Calu3 (cell line): ENCODE results near the gene LY6G6D. TPM values are rescaled to one million over a fixed set of nuclear protein-coding genes. Genes with fewer than 3 reads are reported as not detected.

Source experiments
- Bru-seq: library from RNA; stranded (reverse); fragments of 400-500 nt; gene quantifications from one replicate; lab custom pipeline; 2021; lab: Mats Ljungman, UMichigan
- BruChase-seq, 2 experiments: library from RNA; stranded (reverse); fragments of 400-500 nt; gene quantifications; one replicate each; lab custom pipeline; 2021; lab: Mats Ljungman, UMichigan
- BruUV-seq: library from RNA; stranded (reverse); fragments of 400-500 nt; replicated peaks from 2 replicates; lab custom pipeline; 2021; lab: Mats Ljungman, UMichigan
- CTCF ChIA-PET: fragments of 300-600 bp; sonication (Branson Sonifier 250); formaldehyde crosslinking; loops from one replicate; lab custom pipeline; 2022; ENCODE audit warnings: antibody characterized with exemption; lab: Charles Lee
- DNase-seq: peaks from one replicate; pipeline ENCODE4 v3.0.0; 2022
- H3K27ac Mint-ChIP-seq: one replicate; pipeline ENCODE4 v1.8.0; 2022; ENCODE audit warnings: mixed read lengths; ENCODE audit not compliant: unreplicated experiment
- H3K27me3 Mint-ChIP-seq: one replicate; pipeline ENCODE4 v1.8.0; 2022; ENCODE audit warnings: mixed read lengths; ENCODE audit not compliant: unreplicated experiment
- H3K36me3 Mint-ChIP-seq: one replicate; pipeline ENCODE4 v1.8.0; 2022; ENCODE audit warnings: mild to moderate bottlenecking, moderate library complexity, mixed read lengths; ENCODE audit not compliant: insufficient read depth, unreplicated experiment
- H3K4me1 Mint-ChIP-seq: one replicate; pipeline ENCODE4 v1.8.0; 2022; ENCODE audit warnings: mild to moderate bottlenecking, low read depth, mixed read lengths; ENCODE audit not compliant: unreplicated experiment
- H3K4me3 Mint-ChIP-seq: one replicate; pipeline ENCODE4 v1.8.0; 2022; ENCODE audit warnings: mild to moderate bottlenecking, low read depth, moderate library complexity, mixed read lengths; ENCODE audit not compliant: unreplicated experiment
- H3K9me3 Mint-ChIP-seq: one replicate; pipeline ENCODE4 v1.8.0; 2022; ENCODE audit warnings: low read depth, mixed read lengths; ENCODE audit not compliant: unreplicated experiment
- CTCF ChIP-seq: fragments of 200-600 bp; IDR thresholded peaks from one replicate; pipeline ENCODE4 v1.8.0; 2022; ENCODE audit warnings: antibody characterized with exemption; ENCODE audit not compliant: unreplicated experiment
- intact Hi-C: fragments of 100-400 bp; cut with micrococcal nuclease; formaldehyde crosslinking; loops from one replicate; pipeline ENCODE4 v1.10.0; 2022; ENCODE audit not compliant: unreplicated experiment
- long read RNA-seq: library from polyadenylated mRNA; stranded (forward); transcript quantifications from one replicate; pipeline ENCODE4 v2.0.0, GENCODE V29; 2022
- total RNA-seq: library from RNA; stranded (reverse); gene quantifications from 2 replicates; pipeline ENCODE4 v1.2.3, GENCODE V29; 2022

LY6G6D gene
- not detected in 2 replicates for total RNA-seq
- Bru-seq, nascent RNA = not detected
- BruChase-seq, experiment 1, labeled RNA remaining after a 6-hour chase = not detected
- BruChase-seq, experiment 2, labeled RNA remaining after a 2-hour chase = not detected
- long read RNA-seq = 0 reads

- Mint-ChIP-seq H3K4me3 (no peak within 1 kb of the TSS), H3K27ac (no peak within 1 kb of the TSS), H3K27me3 (peaks cover 28% of the 10 kb centered on the region), H3K36me3 (peaks cover 10% of the 10 kb centered on the region), H3K9me3 (no peaks in the 10 kb centered on the region), H3K4me1 (peaks cover 53% of the 10 kb centered on the region)
- BruUV-seq = no TSS peak
- CTCF ChIA-PET = interaction anchor here (0.7 to 1.9 kb wide), 4 partner anchors 15 to 107 kb away, joined by 4 to 9 read pairs (median 6); partner anchors contain the start of gene DDAH2
- no peak for TF ChIP-seq CTCF
- DNase-seq = no peak
- intact Hi-C loops = no loop called here
Observed at GRCh38 chr6:31715022-31715958, at the start of gene LY6G6D. TSS of gene LY6G6D (plus strand) at chr6:31715348. CDS start at chr6:31715356, 8 bp downstream.

- peaks cover 49% of the 10 kb centered on the region for H3K4me1 Mint-ChIP-seq
- BruUV-seq = no TSS peak
- H3K9me3 Mint-ChIP-seq = no peaks in the 10 kb centered on the region
- peak within 1 kb of the TSS; percentile 92 for H3K4me3 Mint-ChIP-seq
- no peak for TF ChIP-seq CTCF
- H3K36me3 Mint-ChIP-seq = peaks cover 94% of the 10 kb centered on the region
- DNase-seq = peak; percentile 100
- intact Hi-C loops = loop anchor here (1.0 kb wide), 1 partner anchor 280 kb away; no protein-coding TSS in a partner anchor
- no peaks in the 10 kb centered on the region for H3K27me3 Mint-ChIP-seq
- peak within 1 kb of the TSS; percentile 91 for H3K27ac Mint-ChIP-seq
- CTCF ChIA-PET = interaction anchor here (0.6 to 2.5 kb wide), 6 partner anchors 13 to 702 kb away, joined by 3 to 23 read pairs (median 5); partner anchors contain the start of genes BAG6 and MSH5
Observed at GRCh38 chr6:31665501-31666336, 49.4 kb upstream of the LY6G6D start, which contains the start of gene CSNK2B. TSS of gene CSNK2B (plus strand) at chr6:31666080. CDS start at chr6:31666832, 752 bp downstream.

GRCh38 chr6:31666337-31666965 lies 48.7 kb upstream of the LY6G6D start:
- peaks cover 49% of the 10 kb centered on the region for H3K4me1 Mint-ChIP-seq
- intact Hi-C loops = no loop called here
- H3K36me3 Mint-ChIP-seq = peaks cover 94% of the 10 kb centered on the region

More at GRCh38 chr6:31666337-31666965, 48.7 kb upstream of the LY6G6D start:
- H3K27ac Mint-ChIP-seq = peak overlapping the region; percentile 91
- no TSS peak for BruUV-seq
- TF ChIP-seq CTCF = no peak
- DNase-seq = no peak
- peak overlapping the region; percentile 92 for H3K4me3 Mint-ChIP-seq
- no peaks in the 10 kb centered on the region for H3K27me3 Mint-ChIP-seq
- CTCF ChIA-PET = interaction anchor here (0.6 to 2.5 kb wide), 2 partner anchors 14 to 1786 kb away, joined by 4 to 23 read pairs; partner anchors contain the start of gene BAG6
- H3K9me3 Mint-ChIP-seq = no peaks in the 10 kb centered on the region
